ENCODE results near the gene AKAP6.

AKAP6 gene

DNA sequence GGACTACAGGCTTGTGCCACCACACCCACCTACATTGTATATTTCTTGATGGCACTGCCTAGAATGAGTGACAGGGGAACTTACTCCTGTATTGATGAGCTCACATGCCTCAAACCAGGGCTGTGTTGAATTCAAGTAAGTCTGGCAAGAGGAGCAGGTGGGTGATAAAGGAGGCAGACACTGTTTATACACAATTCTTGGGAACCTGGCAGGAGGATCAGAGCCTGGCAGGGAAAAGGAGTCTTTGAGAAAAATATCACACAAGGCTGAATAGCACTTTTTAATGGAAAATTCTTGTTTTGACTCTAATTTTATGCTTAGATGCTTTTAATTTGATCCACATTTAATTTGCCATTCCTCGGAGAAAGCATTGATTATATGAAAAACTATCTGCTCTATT lies 316.5 kb downstream of the AKAP6 start:
- in situ Hi-C loops (cut with HindIII; ENCODE audit: low sequenced_read_pairs) = no loop called here

- in situ Hi-C loops (cut with HindIII; ENCODE audit: low sequenced_read_pairs) = no loop called here
Measured at GRCh38 chr14:32648434-32648833, 319.3 kb downstream of the AKAP6 start.

- in situ Hi-C loops (cut with HindIII; ENCODE audit: low sequenced_read_pairs) = no loop called here
Measured at GRCh38 chr14:32650030-32650429, 320.9 kb downstream of the AKAP6 start.

DNA sequence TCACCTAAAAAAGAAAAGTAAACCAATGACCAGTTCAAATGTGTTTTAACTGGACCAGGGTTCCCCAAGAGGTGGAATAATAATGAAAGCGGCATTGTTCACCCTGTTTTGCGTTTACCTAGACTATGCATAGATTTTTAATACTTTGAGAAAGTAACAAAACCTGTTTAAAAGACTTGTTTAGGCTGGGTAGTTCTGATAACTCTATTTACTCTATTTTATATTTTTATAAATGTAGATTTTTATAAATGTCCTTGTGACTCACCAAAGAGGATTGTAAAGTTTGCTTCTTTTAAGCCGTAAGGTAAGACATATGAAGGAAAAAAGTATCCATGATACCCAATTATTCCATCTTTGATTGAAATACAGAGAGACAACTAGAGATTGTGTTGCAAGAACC lies 321.6 kb downstream of the AKAP6 start:
- in situ Hi-C loops (cut with HindIII; ENCODE audit: low sequenced_read_pairs) = no loop called here

DNA sequence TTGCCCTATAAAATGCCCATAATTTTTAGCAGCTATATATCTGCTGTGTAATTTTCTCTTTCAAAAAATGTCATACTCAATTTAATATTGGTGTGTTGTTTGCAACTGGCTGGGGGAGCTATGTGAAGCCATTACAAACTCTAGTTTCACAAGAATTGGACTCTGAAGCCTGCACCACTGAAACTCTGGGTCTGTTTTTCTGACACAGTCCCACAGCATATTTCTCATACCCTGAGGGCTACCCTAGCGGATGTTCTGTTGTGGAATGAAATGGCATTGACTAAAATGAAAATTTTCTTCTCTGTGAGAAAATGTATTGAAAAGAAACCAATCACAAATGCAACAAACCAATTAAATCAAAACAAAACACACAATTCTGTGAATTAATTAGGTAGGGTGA lies 325.0 kb downstream of the AKAP6 start:
- in situ Hi-C loops (cut with HindIII; ENCODE audit: low sequenced_read_pairs) = no loop called here

- in situ Hi-C loops (cut with HindIII; ENCODE audit: low sequenced_read_pairs) = no loop called here
Measured at GRCh38 chr14:32656601-32657000, 327.5 kb downstream of the AKAP6 start.

DNA sequence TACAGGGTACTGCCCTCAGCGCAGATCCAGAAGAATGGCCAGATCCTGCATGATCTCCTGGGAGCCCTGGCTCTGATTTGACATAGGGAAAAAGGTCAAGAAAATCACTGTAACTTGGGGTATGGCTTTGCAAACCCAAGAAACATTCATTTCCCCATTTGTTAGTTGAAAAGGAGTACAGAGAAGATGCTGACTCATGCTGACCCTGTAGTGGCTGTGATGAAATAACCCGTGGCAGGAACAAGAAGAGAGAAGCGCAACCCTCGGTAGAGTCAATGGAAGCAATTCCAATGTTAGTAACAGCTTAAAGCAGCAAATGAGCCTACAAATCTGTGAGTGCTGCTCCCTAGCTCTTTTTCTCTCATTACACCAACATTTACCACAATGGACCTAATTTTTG lies 328.0 kb downstream of the AKAP6 start:
- in situ Hi-C loops (cut with HindIII; ENCODE audit: low sequenced_read_pairs) = no loop called here

DNA sequence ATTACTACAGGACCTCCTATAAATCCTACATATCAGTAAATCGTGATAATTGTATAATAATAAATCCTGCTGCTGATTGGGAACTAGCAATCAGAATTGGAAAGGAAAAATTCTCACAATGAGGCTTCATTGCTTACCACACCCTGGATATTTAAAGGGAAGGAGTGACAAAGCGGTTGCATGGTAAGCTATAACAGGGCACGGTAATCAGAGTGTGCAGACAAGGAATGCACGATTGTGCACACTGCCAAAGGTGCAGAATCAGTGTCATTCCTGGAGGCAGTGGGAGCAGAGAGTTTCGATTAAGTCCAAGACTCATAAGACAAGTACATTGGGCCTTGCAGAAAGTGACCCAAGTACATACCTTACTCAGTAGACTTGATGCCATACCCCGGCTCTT lies 332.1 kb downstream of the AKAP6 start:
- in situ Hi-C loops (cut with HindIII; ENCODE audit: low sequenced_read_pairs) = no loop called here

- in situ Hi-C loops (cut with HindIII; ENCODE audit: low sequenced_read_pairs) = no loop called here
Measured at GRCh38 chr14:32662211-32662610, 333.1 kb downstream of the AKAP6 start.

- in situ Hi-C loops (cut with HindIII; ENCODE audit: low sequenced_read_pairs) = no loop called here
Measured at GRCh38 chr14:32666308-32666707, 337.2 kb downstream of the AKAP6 start.

GRCh38 chr14:32667287-32667686 lies 338.2 kb downstream of the AKAP6 start:
- in situ Hi-C loops (cut with HindIII; ENCODE audit: low sequenced_read_pairs) = no loop called here

DNA sequence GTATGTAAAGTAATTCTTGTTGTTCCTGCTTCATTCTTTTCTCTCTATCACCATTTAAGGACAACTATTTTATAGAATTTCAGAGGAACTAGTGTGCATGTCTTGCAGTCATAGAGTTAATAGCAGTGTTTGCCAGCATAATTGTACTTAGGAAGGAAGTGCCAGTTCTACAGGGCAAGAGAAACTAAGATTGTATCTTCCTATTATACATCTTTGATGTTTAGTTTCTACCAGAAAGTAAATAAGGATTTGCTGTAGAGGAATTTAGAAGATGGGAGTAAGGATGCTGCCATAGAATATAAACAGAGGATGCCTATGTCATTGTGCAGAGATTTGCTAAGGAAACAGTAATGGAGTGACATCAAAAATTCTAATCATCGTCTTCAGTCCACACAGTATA lies 338.7 kb downstream of the AKAP6 start:
- in situ Hi-C loops (cut with HindIII; ENCODE audit: low sequenced_read_pairs) = no loop called here

DNA sequence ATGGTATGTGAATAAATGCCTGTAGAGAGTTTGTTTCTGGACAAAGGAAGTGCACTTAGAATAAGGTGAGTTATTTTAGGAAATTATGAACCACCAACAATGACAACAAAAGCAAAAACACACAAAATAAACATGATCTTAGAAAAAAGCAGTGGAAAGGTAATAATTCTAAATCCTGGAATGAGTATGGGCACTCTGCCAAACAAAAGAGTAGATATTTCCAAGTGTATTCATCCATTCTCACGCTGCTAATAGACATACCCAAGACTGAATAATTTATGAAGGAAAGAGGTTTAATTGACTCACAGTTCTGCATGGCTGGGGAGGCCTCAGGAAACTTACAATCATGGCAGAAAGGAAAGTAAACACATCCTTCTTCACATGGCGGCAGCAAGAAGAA lies 340.3 kb downstream of the AKAP6 start:
- in situ Hi-C loops (cut with HindIII; ENCODE audit: low sequenced_read_pairs) = no loop called here

- in situ Hi-C loops (cut with HindIII; ENCODE audit: low sequenced_read_pairs) = no loop called here
Measured at GRCh38 chr14:32675433-32675832, 346.3 kb downstream of the AKAP6 start.

- in situ Hi-C loops (cut with HindIII; ENCODE audit: low sequenced_read_pairs) = no loop called here
Measured at GRCh38 chr14:32677129-32677780, 348.2 kb downstream of the AKAP6 start.

DNA sequence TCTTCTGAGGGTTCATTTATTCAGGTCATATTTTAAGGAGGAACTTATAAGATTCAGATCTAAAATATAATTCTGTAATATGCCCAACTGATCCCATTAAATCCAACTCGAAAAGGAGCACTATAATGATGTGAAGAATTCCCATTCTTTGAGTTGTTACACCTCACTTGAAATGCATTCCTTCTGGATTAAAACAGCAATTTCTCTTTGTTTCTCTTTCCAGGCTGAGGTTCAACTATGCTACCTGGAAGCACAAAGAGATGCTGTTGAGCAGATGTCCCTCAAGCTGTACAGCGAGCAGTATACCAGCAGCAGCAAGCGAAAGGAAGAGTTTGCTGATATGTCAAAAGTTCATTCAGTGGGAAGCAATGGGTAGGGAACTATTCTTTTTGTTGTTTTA lies 349.0 kb downstream of the AKAP6 start:
- in situ Hi-C loops (cut with HindIII; ENCODE audit: low sequenced_read_pairs) = no loop called here

DNA sequence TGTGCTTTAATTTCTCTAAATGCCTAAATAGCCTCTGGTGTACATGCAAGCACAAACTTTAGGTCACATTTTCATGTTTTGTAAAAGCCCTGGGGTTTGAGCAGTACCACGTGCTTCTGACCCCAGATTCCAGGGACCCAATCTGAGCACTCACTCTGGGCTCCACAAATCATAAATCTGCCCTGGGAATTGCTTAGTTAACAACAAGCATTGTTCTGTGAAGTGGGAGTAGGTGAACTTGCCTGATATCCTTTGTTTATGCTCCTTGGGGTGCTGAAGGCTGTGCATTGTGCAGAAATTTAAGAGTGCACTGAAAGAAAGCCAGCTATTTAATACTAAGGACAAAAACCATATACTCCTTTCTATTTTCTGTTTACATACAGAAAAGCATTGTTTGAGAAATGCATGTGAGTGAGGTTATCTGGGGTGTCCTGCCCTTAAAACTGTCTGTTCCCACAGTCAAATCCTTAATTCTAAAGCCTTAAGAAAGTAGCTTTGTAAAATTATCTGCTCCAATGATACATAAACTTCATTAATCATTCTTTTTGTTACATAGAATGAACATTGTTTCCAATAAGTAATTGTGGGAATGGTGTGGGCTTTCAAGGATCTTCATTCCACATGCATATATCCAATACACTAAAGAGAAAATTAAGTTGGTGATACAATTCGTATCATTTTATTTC lies 351.0 kb downstream of the AKAP6 start:
- in situ Hi-C loops (cut with HindIII; ENCODE audit: low sequenced_read_pairs) = no loop called here

- in situ Hi-C loops (cut with HindIII; ENCODE audit: low sequenced_read_pairs) = no loop called here
Measured at GRCh38 chr14:32681598-32681997, 352.5 kb downstream of the AKAP6 start.

DNA sequence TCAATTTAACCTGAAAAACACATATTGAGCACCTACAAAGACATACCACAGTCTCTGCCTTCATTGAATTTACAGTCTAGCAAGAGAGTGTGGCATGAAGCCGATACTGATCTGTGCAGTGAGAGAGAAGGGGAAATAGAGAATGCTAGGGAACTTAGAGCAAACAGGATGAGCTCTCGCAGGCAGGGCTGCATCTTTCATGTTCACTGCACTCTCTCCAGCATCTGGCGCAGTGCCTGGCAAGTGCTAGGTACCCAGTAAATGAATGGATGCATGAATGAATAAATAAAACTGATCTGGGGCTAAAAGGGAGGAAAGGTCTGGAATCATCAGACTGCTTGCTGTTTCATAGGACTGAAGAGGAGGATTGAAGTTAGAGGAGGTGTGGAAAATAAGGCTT lies 353.1 kb downstream of the AKAP6 start:
- in situ Hi-C loops (cut with HindIII; ENCODE audit: low sequenced_read_pairs) = no loop called here

DNA sequence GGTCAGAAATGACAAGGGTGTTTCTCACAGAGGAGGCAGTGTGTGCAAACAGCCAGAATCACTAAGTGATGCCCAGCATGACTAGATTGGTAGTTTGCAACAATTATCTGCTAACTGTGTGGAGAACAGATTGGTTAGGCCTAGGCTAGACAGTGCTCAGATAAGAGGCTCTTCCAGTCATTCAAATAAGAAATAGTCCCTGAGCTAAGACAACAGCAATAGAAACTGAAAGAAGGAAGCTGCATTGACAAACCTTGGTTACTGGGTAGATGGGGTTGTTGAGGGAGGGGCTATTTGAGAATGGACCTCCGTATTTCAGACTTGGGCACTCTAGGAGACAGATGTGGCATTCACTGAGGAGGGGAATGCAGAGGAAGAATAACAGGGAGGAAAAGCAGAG lies 354.6 kb downstream of the AKAP6 start:
- in situ Hi-C loops (cut with HindIII; ENCODE audit: low sequenced_read_pairs) = no loop called here

DNA sequence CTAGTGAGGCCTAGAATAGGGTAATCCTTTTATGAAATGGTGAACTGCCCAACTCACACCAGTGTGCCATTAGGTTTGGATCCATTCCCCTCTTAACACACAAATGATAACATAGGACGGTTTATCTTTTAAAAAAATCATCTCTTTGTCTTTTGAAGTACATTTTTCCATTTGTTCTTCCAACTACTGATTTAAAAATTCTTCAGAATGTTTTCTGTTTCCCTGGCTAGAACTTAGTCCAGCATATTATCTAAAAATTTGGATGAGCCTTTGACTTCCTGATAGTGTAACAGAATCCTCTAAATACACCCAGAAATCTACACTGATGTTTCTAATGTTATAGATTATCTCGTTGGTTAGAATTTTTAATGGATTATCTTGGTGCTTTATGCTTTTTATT lies 359.8 kb downstream of the AKAP6 start:
- in situ Hi-C loops (cut with HindIII; ENCODE audit: low sequenced_read_pairs) = no loop called here

DNA sequence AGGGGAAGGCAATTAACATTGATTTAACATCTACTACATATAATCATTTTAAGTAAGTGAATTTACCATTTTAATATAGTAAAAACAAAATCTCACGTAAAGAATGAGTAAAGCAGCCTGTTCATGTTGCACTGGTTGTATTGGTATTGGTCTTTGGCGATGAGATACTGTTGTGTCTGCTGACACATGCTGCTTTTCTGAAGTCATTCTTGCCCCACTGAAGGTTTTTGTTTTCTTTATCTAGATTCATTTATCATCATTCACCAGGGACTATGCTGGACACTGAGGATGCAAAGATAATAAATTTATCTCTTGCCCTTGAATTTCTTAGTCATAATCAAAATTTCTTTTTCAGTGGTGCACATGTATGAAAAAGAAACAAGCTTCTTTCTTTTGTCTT lies 363.3 kb downstream of the AKAP6 start:
- in situ Hi-C loops (cut with HindIII; ENCODE audit: low sequenced_read_pairs) = no loop called here

DNA sequence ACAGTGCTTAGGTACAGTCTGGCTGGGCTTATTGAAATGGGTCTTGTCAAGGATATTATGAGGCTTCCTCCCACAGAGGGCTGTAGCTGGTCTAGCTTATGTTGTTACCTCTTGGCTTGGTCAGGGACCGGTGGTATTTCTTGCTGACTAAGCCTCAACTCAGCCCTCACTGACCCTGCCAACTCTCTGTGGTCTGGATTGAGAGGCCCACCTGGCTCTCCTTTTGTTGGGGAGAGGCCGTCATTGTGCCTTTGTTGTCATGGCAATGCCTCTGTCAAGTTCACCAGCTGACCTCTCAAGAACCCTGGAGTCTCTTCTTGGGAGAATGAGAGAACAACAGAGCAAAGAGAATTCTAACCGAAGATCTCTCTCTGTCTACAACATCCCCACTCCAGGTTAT lies 364.0 kb downstream of the AKAP6 start:
- in situ Hi-C loops (cut with HindIII; ENCODE audit: low sequenced_read_pairs) = no loop called here

Measured in endothelial cell of hepatic sinusoid (primary cell).